ENCODE data around the gene HES7.
A peak's percentile ranks its signal among the peaks of the same experiment; 100 is the strongest.

Gene HES7

GRCh38 chr17:8117980-8118768 is 5.7 kb downstream of the HES7 start, which contains the start of gene ALOXE3:
Gene ALOXE3, minus strand, starts transcription at chr17:8118514. Its CDS starts 524 bp downstream, at chr17:8117990.
- H3K9ac ChIP-seq (ENCODE audit: low read depth, low read length, poor library complexity, severe bottlenecking): peak within 1 kb of the TSS; percentile 65

GRCh38 chr17:8117367-8117979 is 6.4 kb downstream of the HES7 start:
- Histone ChIP-seq H3K4me3 (ENCODE audit: low read length, poor library complexity, severe bottlenecking) (peak overlapping the region; percentile 91), H3F3A (ENCODE audit: low read depth) (peaks cover 15% of the 10 kb centered on the region), H3K36me3 (ENCODE audit: insufficient read depth, low read length) (no peaks in the 10 kb centered on the region), H3K9me3 (ENCODE audit: insufficient read depth, low read depth, low read length) (no peaks in the 10 kb centered on the region), H3K27me3 (ENCODE audit: insufficient read depth, low read length, poor library complexity, severe bottlenecking) (peaks cover 8% of the 10 kb centered on the region), H3K79me2 (ENCODE audit: insufficient read depth, low read length) (no peaks in the 10 kb centered on the region), H3K9me2 (replicated peaks; ENCODE audit: low read depth, low read length) (no peaks in the 10 kb centered on the region), H4K20me1 (ENCODE audit: insufficient read depth, low read length, poor library complexity, severe bottlenecking) (no peaks in the 10 kb centered on the region), H3K4me1 (ENCODE audit: insufficient read depth, low read length, poor library complexity, severe bottlenecking) (peaks cover 15% of the 10 kb centered on the region), H3K9ac (ENCODE audit: low read depth, low read length, poor library complexity, severe bottlenecking) (peak overlapping the region; percentile 65), H2AFZ (ENCODE audit: low read length) (peak overlapping the region; percentile 94), H3K4me2 (ENCODE audit: low read depth, low read length, poor library complexity, severe bottlenecking) (peak overlapping the region; percentile 93)
- no peak for TF ChIP-seq CTCF (conservative IDR thresholded peaks at IDR 0.05; ENCODE audit: low read length)
- TF ChIP-seq EZH2phosphoT487 (IDR thresholded peaks at IDR 0.05; ENCODE audit: borderline replicate concordance): no peak

More at GRCh38 chr17:8117980-8118768, 5.7 kb downstream of the HES7 start, which contains the start of gene ALOXE3:
- Histone ChIP-seq H3K79me2 (ENCODE audit: insufficient read depth, low read length) (no peaks in the 10 kb centered on the region), H3K4me1 (ENCODE audit: insufficient read depth, low read length, poor library complexity, severe bottlenecking) (peaks cover 22% of the 10 kb centered on the region), H4K20me1 (ENCODE audit: insufficient read depth, low read length, poor library complexity, severe bottlenecking) (no peaks in the 10 kb centered on the region), H3K4me2 (ENCODE audit: low read depth, low read length, poor library complexity, severe bottlenecking) (peak within 1 kb of the TSS; percentile 93), H3K9me2 (replicated peaks; ENCODE audit: low read depth, low read length) (no peaks in the 10 kb centered on the region), H3K4me3 (ENCODE audit: low read length, poor library complexity, severe bottlenecking) (peak within 1 kb of the TSS; percentile 91), H3K9me3 (ENCODE audit: insufficient read depth, low read depth, low read length) (no peaks in the 10 kb centered on the region), H3K36me3 (ENCODE audit: insufficient read depth, low read length) (no peaks in the 10 kb centered on the region), H3F3A (ENCODE audit: low read depth) (peaks cover 15% of the 10 kb centered on the region), H2AFZ (ENCODE audit: low read length) (peak within 1 kb of the TSS; percentile 94), H3K27me3 (ENCODE audit: insufficient read depth, low read length, poor library complexity, severe bottlenecking) (peaks cover 13% of the 10 kb centered on the region)
- no peak for TF ChIP-seq EZH2phosphoT487 (IDR thresholded peaks at IDR 0.05; ENCODE audit: borderline replicate concordance)
- no peak for TF ChIP-seq CTCF (conservative IDR thresholded peaks at IDR 0.05; ENCODE audit: low read length)

- Histone ChIP-seq H2AFZ (ENCODE audit: low read length) (no peak overlapping the region), H3K9ac (ENCODE audit: low read depth, low read length, poor library complexity, severe bottlenecking) (no peak overlapping the region), H3K79me2 (ENCODE audit: insufficient read depth, low read length) (no peaks in the 10 kb centered on the region), H3K4me1 (ENCODE audit: insufficient read depth, low read length, poor library complexity, severe bottlenecking) (peaks cover 12% of the 10 kb centered on the region), H3F3A (ENCODE audit: low read depth) (peaks cover 15% of the 10 kb centered on the region), H3K4me2 (ENCODE audit: low read depth, low read length, poor library complexity, severe bottlenecking) (no peak overlapping the region), H3K4me3 (ENCODE audit: low read length, poor library complexity, severe bottlenecking) (no peak overlapping the region), H4K20me1 (ENCODE audit: insufficient read depth, low read length, poor library complexity, severe bottlenecking) (no peaks in the 10 kb centered on the region), H3K9me3 (ENCODE audit: insufficient read depth, low read depth, low read length) (no peaks in the 10 kb centered on the region), H3K9me2 (replicated peaks; ENCODE audit: low read depth, low read length) (no peaks in the 10 kb centered on the region), H3K36me3 (ENCODE audit: insufficient read depth, low read length) (no peaks in the 10 kb centered on the region), H3K27me3 (ENCODE audit: insufficient read depth, low read length, poor library complexity, severe bottlenecking) (peaks cover 14% of the 10 kb centered on the region)
- no peak for TF ChIP-seq EZH2phosphoT487 (IDR thresholded peaks at IDR 0.05; ENCODE audit: borderline replicate concordance)
Observed at GRCh38 chr17:8116776-8117175, 7.1 kb downstream of the HES7 start.

Data from Loucy (cell line).